C4-2B (cell line): Measurements from ENCODE around the gene TIA1.

Experiments used
- H3K27ac ChIP-seq: fragments of 450-650 bp; 2 replicates; pipeline ENCODE4 v1.5.1; 2017
- CTCF ChIP-seq: fragments of 450-650 bp; conservative IDR thresholded peaks from 2 replicates; pipeline ENCODE4 v1.5.1; 2017; ENCODE audit warnings: mild to moderate bottlenecking
- ZFX ChIP-seq: fragments of 450-650 bp; IDR thresholded peaks from 2 replicates; pipeline ENCODE4 v1.6.1; 2017

The TIA1 gene

GRCh38 chr2:70261501-70261900 is 13.1 kb upstream of the TIA1 start:
- no peak overlapping the region for H3K27ac ChIP-seq
- TF ChIP-seq ZFX (no peak), CTCF (no peak)

- TF ChIP-seq CTCF (no peak), ZFX (no peak)
- peak overlapping the region; percentile 79 for H3K27ac ChIP-seq
Measured at GRCh38 chr2:70258532-70258875, 10.1 kb upstream of the TIA1 start.

- TF ChIP-seq CTCF (no peak), ZFX (no peak)
- H3K27ac ChIP-seq, result no peak overlapping the region
Measured at GRCh38 chr2:70255637-70256314, 7.3 kb upstream of the TIA1 start.

- H3K27ac ChIP-seq, result no peak overlapping the region
- TF ChIP-seq CTCF, result no peak
- no peak for TF ChIP-seq ZFX
Measured at GRCh38 chr2:70250434-70250833, 2.0 kb upstream of the TIA1 start.

GRCh38 chr2:70247364-70248180 is 856 bp downstream of the TIA1 start:
- peak overlapping the region; percentile 99 for H3K27ac ChIP-seq

GRCh38 chr2:70243806-70244584 is 4.4 kb downstream of the TIA1 start:
- no peak overlapping the region for H3K27ac ChIP-seq
- TF ChIP-seq CTCF, result no peak
- no peak for TF ChIP-seq ZFX

More at GRCh38 chr2:70247364-70248180, 856 bp downstream of the TIA1 start:
- TF ChIP-seq ZFX (no peak), CTCF (no peak)

- H3K27ac ChIP-seq, result no peak overlapping the region
- TF ChIP-seq CTCF (no peak), ZFX (no peak)
Measured at GRCh38 chr2:70242552-70242951, 5.9 kb downstream of the TIA1 start.
